Adrenal gland (tissue), 5 donors: ENCODE results near the gene PDZRN3.

ENCODE experiments used
- POLR2A ChIP-seq, 2 donors: fragments of 450-650 bp; IDR thresholded peaks; one replicate each; pipeline ENCODE4 v1.6.1; 2017; ENCODE audit warnings: antibody characterized with exemption in 2 of 2, mild to moderate bottlenecking in 2 of 2, moderate library complexity in 1 of 2
- TF ChIP-seq, protein P1 (sequence below), 6 experiments: fragments of 450-650 bp in 4 of 6; fragments of 200-600 bp in 2 of 6; sonication (generic) in 1 of 6; IDR thresholded peaks; 1 replicate in 5 of 6; 2 replicates in 1 of 6; pipeline versions ENCODE4 v1.5.1 to v1.8.0; 2016 to 2021; ENCODE audit warnings: antibody characterized with exemption in 6 of 6, mild to moderate bottlenecking in 2 of 6, moderate library complexity in 1 of 6
- donor health status: DM: no; HTN: no; CAD: no.

DNA sequence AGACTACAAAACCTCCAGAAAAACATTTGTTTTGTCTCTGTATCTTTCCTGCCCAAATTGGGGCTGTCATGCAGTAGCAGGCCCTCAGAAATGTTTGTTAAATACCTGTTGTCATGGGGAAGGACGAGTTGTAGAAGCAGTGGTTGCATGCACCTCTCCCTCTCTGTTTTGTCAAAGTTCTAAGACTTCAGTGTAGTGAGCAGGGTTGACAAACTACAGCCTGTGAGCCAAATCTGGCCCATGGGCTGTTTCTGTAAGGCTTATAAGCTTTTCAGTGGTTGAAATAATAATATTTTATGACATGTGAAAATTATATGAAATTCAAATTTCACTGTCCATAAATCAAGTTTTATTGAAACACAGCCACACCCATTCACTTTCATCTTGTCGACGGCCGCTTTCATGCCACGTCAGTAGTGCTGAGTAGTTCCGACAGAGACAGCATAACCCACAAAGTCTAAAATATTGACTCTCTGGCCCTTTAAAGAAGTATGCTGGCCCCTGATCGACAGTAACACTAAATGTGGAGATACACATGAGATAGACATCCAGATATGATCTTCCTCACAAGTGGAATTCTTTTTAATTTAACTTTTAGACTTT is 102.9 kb downstream of the PDZRN3 start:
- TF ChIP-seq, protein P1, sequence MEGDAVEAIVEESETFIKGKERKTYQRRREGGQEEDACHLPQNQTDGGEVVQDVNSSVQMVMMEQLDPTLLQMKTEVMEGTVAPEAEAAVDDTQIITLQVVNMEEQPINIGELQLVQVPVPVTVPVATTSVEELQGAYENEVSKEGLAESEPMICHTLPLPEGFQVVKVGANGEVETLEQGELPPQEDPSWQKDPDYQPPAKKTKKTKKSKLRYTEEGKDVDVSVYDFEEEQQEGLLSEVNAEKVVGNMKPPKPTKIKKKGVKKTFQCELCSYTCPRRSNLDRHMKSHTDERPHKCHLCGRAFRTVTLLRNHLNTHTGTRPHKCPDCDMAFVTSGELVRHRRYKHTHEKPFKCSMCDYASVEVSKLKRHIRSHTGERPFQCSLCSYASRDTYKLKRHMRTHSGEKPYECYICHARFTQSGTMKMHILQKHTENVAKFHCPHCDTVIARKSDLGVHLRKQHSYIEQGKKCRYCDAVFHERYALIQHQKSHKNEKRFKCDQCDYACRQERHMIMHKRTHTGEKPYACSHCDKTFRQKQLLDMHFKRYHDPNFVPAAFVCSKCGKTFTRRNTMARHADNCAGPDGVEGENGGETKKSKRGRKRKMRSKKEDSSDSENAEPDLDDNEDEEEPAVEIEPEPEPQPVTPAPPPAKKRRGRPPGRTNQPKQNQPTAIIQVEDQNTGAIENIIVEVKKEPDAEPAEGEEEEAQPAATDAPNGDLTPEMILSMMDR (IDR thresholded peaks at IDR 0.05) = no peak
- no peak for TF ChIP-seq POLR2A (IDR thresholded peaks at IDR 0.05)
